Loucy (cell line): Measurements from ENCODE around the gene ARAP3.

Experiments used
- CTCF ChIP-seq: fragments of 200-600 bp; sonication (generic); conservative IDR thresholded peaks from 2 replicates; pipeline ENCODE4 v1.5.1; 2014; ENCODE audit warnings: mild to moderate bottlenecking, antibody characterized with exemption, low read length
- EZH2phosphoT487 ChIP-seq: fragments of 200-600 bp; IDR thresholded peaks from 2 replicates; pipeline ENCODE4 v1.6.1; 2018; ENCODE audit warnings: antibody characterized with exemption, mild to moderate bottlenecking, moderate library complexity, borderline replicate concordance

DNA sequence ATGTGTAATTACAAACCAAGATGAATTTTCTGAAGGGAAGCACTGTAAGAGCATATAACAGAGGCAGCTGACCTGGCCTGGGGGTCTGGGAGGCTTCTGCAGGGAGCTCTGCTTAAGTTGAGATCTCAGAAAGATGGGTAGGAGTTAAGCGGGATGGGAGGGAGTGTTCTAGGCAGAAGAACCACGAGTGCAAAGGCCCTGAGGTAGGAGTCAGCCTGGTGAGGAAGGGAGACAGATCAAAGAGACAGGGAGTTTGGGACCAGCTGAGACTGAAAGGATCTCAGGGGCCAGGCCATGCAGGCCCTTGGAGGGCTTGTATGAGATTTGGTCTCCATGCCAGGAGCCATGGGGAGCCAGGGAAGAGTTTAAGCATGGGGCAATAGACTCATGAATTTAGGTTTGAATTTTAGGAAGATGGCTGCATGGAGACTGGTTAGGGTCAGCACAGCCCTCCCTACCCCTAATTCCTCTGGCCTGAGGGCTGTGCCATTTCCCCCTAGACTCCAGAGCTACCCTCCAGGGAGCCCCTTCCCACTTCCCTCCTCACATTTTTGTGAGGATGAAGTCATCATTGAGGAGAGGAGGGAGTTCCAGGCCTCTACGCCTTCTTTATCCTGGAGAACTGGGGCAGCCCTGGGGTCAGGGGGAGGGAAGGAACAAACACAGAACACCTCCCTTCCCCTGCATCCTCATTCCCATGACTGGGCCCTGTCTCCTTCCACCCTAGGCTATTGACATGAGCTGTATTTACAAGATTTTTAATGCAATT, 4.8 kb upstream of the ARAP3 start:
- TF ChIP-seq CTCF: no peak
- TF ChIP-seq EZH2phosphoT487: no peak
